GM12878 (cell line): ENCODE data around the gene LGI4. TPM values are rescaled to one million over a fixed set of nuclear protein-coding genes. Genes with fewer than 3 reads are reported as not detected.

Source experiments
- ATAC-seq: fragments of 200-7000 bp; cut with Tn5 transposase; 3 replicates; pipeline ENCODE4 v1.9.1; 2020; ENCODE audit warnings: mild to moderate bottlenecking, moderate library complexity
- BruUV-seq: library from RNA; stranded (reverse); fragments of 400-500 nt; replicated peaks from 2 replicates; lab custom pipeline; 2021; lab: Mats Ljungman, UMichigan
- CTCF ChIA-PET: fragments of 300-600 bp; sonication (Branson Sonifier 250); formaldehyde crosslinking; extraction: SDS; loops from one replicate; lab custom pipeline; 2021; ENCODE audit warnings: inconsistent platforms; lab: Yijun Ruan, JAX
- POLR2A ChIA-PET: fragments of 350-600 bp; formaldehyde crosslinking; extraction: SDS; loops from one replicate; lab custom pipeline; 2021; ENCODE audit warnings: inconsistent platforms; lab: Charles Lee
- RAD21 ChIA-PET: fragments of 300-600 bp; sonication (Branson Sonifier 250); formaldehyde crosslinking; loops from one replicate; lab custom pipeline; 2023; ENCODE audit warnings: antibody characterized with exemption; ENCODE audit not compliant: unreplicated experiment; lab: Charles Lee
- SMC1A ChIA-PET: fragments of 300-600 bp; sonication (Branson Sonifier 250); formaldehyde crosslinking; loops from one replicate; lab custom pipeline; 2023; ENCODE audit not compliant: unreplicated experiment, uncharacterized antibody; lab: Charles Lee
- DNase-seq: peaks from one replicate; pipeline ENCODE4 v3.0.0-alpha.2; 2011; ENCODE audit warnings: low read depth, low spot score
- FAIRE-seq: peaks from 3 replicates; lab custom pipeline; 2011; peaks lifted over from hg19 to GRCh38; lab: Jason Lieb, UNC
- H2AFZ ChIP-seq: 2 replicates; pipeline ENCODE4 v1.6.0; 2011; ENCODE audit warnings: low read depth, low read length, control low read depth; ENCODE audit not compliant: control insufficient read depth
- H3K27ac ChIP-seq: 2 replicates; pipeline ENCODE4 v1.5.1; 2011; ENCODE audit warnings: control low read depth; ENCODE audit not compliant: control insufficient read depth, insufficient read depth
- H3K27me3 ChIP-seq, 2 experiments: replicated peaks in 1 of 2; 2 replicates each; pipeline versions ENCODE4 v1.6.0 to v1.6.1; 2011; ENCODE audit warnings: low read length in 1 of 2; ENCODE audit not compliant: control insufficient read depth in 2 of 2, insufficient read depth in 2 of 2
- H3K36me3 ChIP-seq, 2 experiments: 2 replicates each; pipeline ENCODE4 v1.5.1; 2011; ENCODE audit warnings: low read length in 1 of 2; ENCODE audit not compliant: control insufficient read depth in 2 of 2, insufficient read depth in 2 of 2
- H3K4me1 ChIP-seq: 2 replicates; pipeline ENCODE4 v1.6.1; 2011; ENCODE audit warnings: mild to moderate bottlenecking, low read length, moderate library complexity, mixed read lengths; ENCODE audit not compliant: control insufficient read depth, insufficient read depth
- H3K4me2 ChIP-seq: 2 replicates; pipeline ENCODE4 v1.6.0; 2011; ENCODE audit warnings: control low read depth; ENCODE audit not compliant: control insufficient read depth, insufficient read depth
- H3K4me3 ChIP-seq: fragments of 200-600 bp; sonication (generic); 2 replicates; pipeline ENCODE4 v1.5.1; 2016
- H3K79me2 ChIP-seq: 2 replicates; pipeline ENCODE4 v1.6.0; 2011; ENCODE audit warnings: low read length; ENCODE audit not compliant: control insufficient read depth, insufficient read depth
- H3K9ac ChIP-seq: 2 replicates; pipeline ENCODE4 v1.8.0; 2011; ENCODE audit warnings: low read length, control low read depth, mixed read lengths; ENCODE audit not compliant: control insufficient read depth, insufficient read depth
- H3K9me3 ChIP-seq: replicated peaks from 3 replicates; pipeline ENCODE4 v1.5.1; 2011; ENCODE audit warnings: mild to moderate bottlenecking, low read length; ENCODE audit not compliant: control insufficient read depth, insufficient read depth
- H4K20me1 ChIP-seq: 2 replicates; pipeline ENCODE4 v1.6.0; 2011; ENCODE audit not compliant: control insufficient read depth, insufficient read depth
- CBX5 ChIP-seq: sonication (generic); IDR thresholded peaks from 2 replicates; pipeline ENCODE4 v1.6.1; 2016; ENCODE audit warnings: low read depth, moderate library complexity, mild to moderate bottlenecking, inconsistent platforms
- RAD21 ChIP-seq: IDR thresholded peaks from 2 replicates; pipeline ENCODE4 v1.6.1; 2011; ENCODE audit warnings: mild to moderate bottlenecking, low read depth, low read length, moderate library complexity; ENCODE audit not compliant: insufficient read depth
- RB1 ChIP-seq: fragments of 450-650 bp; formaldehyde crosslinking; IDR thresholded peaks from 2 replicates; pipeline ENCODE4 v1.6.1; 2017; ENCODE audit warnings: mild to moderate bottlenecking, borderline replicate concordance
- RELA ChIP-seq: fragments of 450-650 bp; IDR thresholded peaks from 2 replicates; pipeline ENCODE4 v1.8.0; 2014; ENCODE audit warnings: borderline replicate concordance; ENCODE audit not compliant: partially characterized antibody
- RFX5 ChIP-seq: IDR thresholded peaks from 2 replicates; pipeline ENCODE4 v1.6.1; 2011; ENCODE audit warnings: low read depth, low read length, improper control_type of control experiment
- STAT3 ChIP-seq: IDR thresholded peaks from 2 replicates; pipeline ENCODE4 v1.6.1; 2011; ENCODE audit warnings: low read depth, low read length, improper control_type of control experiment
- TCF12 ChIP-seq: IDR thresholded peaks from 2 replicates; pipeline ENCODE4 v1.6.1; 2011; ENCODE audit warnings: low read depth, mild to moderate bottlenecking, low read length
- ZSCAN29 ChIP-seq: fragments of 450-650 bp; IDR thresholded peaks from 2 replicates; pipeline ENCODE4 v1.6.1; 2017; ENCODE audit warnings: mild to moderate bottlenecking, moderate library complexity
- WGBS: methylation state at CpG from one replicate; pipeline ENCODE4 v1.1.6; 2016; ENCODE audit warnings: low lambda C conversion rate; ENCODE audit not compliant: insufficient replicate concordance, insufficient coverage; ENCODE audit errors: missing lambda C conversion rate; 5-methylcytosine and 5-hydroxymethylcytosine counted together
- in situ Hi-C: fragments of 300-500 bp; cut with MboI; formaldehyde crosslinking; loops from 9 replicates; pipeline ENCODE4 v1.14.3; 2018; ENCODE audit warnings: mixed read lengths
- intact Hi-C: fragments of 100-400 bp; cut with micrococcal nuclease; formaldehyde crosslinking; loops from one replicate; pipeline ENCODE4 v1.14.2; 2022; ENCODE audit not compliant: unreplicated experiment
- polyA plus RNA-seq, 11 experiments: library from polyadenylated mRNA; depleted of rRNA in 4 of 11; unstranded in 6 of 11; stranded (reverse) in 5 of 11; fragments of >200 nt; fragmentation: Nextera tagmentation in 4 of 11; fragmentation: Illumina TruSeq in 1 of 11; extraction: Ambion mirVana in 4 of 11; extraction: Trizol in 1 of 11; gene quantifications; 1 replicate in 1 of 11; 2 replicates in 10 of 11; pipeline versions ENCODE4 v1.2.1 to v1.2.3, GENCODE V29; 2011 to 2016; ENCODE audit warnings: inconsistent platforms in 2 of 11, missing spikeins in 2 of 11, low read depth in 1 of 11
- total RNA-seq, 4 experiments: library from RNA; depleted of rRNA in 3 of 4; stranded (reverse); fragments of >200 nt in 3 of 4; fragmentation: Illumina TruSeq in 1 of 4; extraction: Trizol in 1 of 4; gene quantifications; 2 replicates each; pipeline versions ENCODE4 v1.2.1 to v1.2.3, GENCODE V29; 2013 to 2021
- TF ChIP-seq, protein P1 (sequence below): IDR thresholded peaks from 2 replicates; pipeline ENCODE4 v1.6.1; 2012; ENCODE audit warnings: low read depth, low read length, improper control_type of control experiment
- TF ChIP-seq, protein P2 (sequence below): IDR thresholded peaks from 2 replicates; pipeline ENCODE4 v1.6.1; 2012; ENCODE audit warnings: low read depth, low read length, improper control_type of control experiment
- TF ChIP-seq, protein P3 (sequence below): fragments of 450-650 bp; formaldehyde crosslinking; IDR thresholded peaks from 2 replicates; pipeline ENCODE4 v1.4.0; 2022; ENCODE audit warnings: mild to moderate bottlenecking, moderate library complexity
- TF ChIP-seq, protein P4 (sequence below): IDR thresholded peaks from 2 replicates; pipeline ENCODE4 v1.6.1; 2011; ENCODE audit warnings: mild to moderate bottlenecking, low read depth, low read length, moderate library complexity; ENCODE audit not compliant: insufficient replicate concordance

LGI4 gene
- total and polyA plus RNA-seq, 10 of the 15 experiments (the other 5 are each of a cell fraction or from before 2014, with no cell fraction given) = 0.11 TPM; not detected in 9

DNA sequence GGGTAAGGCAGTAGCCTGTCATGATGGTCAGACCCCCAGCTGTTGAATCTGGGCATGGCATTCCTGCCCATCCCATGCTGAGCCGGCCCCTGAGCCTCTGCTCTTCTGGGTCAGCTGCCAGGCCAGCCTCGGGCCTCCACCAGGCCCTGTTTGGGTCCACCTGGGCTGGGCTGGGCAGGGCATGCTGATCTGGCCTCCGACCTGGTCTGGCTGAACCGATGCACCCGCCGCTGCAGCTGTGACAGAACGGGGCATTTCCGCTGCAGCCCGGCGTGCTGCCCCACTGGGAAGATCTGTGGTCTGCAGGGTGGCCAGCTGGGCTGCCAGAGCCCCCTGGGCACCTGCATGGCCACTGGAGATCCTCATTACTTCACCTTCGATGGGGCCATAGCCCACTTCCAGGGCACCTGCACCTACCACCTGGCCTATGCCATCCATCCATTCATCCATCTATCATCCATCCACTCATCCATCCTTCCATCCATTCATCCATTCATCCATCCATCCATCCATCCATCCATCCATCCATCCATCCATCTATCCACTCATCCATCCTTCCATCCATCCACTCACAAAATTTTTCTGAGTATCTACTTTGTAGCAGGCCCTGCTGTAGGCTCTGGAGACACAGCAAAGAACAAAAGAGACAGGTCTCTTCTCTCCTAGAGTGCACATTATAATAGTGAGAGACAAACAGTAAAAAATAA, 40.8 kb downstream of the LGI4 start:
- DNase-seq (no peak), ATAC-seq (no peak), FAIRE-seq (no peak)
- Histone ChIP-seq H4K20me1 (no peaks in the 10 kb centered on the region), H3K9me3 (no peaks in the 10 kb centered on the region), H3K4me3 (no peak overlapping the region), H3K27me3 (no peaks in the 10 kb centered on the region; a peak in 1 of 4 replicates), H3K4me1 (no peaks in the 10 kb centered on the region), H2AFZ (no peak overlapping the region), H3K27ac (no peak overlapping the region), H3K4me2 (no peak overlapping the region), H3K36me3 (no peaks in the 10 kb centered on the region), H3K79me2 (no peaks in the 10 kb centered on the region), H3K9ac (no peak overlapping the region)
- in situ Hi-C loops (no loop called here), intact Hi-C loops (no loop called here)
- CTCF ChIA-PET = interaction anchor here (0.7 to 4.8 kb wide), 5 partner anchors 21 to 122 kb away, joined by 3 to 46 read pairs (median 3); no protein-coding TSS in a partner anchor
- no TSS peak for BruUV-seq
- POLR2A ChIA-PET = interaction anchor here (0.6 kb wide), 1 partner anchor 27 kb away, joined by 4 read pairs; no protein-coding TSS in a partner anchor
- SMC1A ChIA-PET = no interaction called here
- WGBS = 24% methylated on average over 11 of the region's 11 CpGs
- TF ChIP-seq RB1 (no peak), ZSCAN29 (no peak), RAD21 (no peak), RELA (no peak), TCF12 (no peak), RFX5 (no peak), CBX5 (no peak), STAT3 (no peak)
- TF ChIP-seq, protein P1, sequence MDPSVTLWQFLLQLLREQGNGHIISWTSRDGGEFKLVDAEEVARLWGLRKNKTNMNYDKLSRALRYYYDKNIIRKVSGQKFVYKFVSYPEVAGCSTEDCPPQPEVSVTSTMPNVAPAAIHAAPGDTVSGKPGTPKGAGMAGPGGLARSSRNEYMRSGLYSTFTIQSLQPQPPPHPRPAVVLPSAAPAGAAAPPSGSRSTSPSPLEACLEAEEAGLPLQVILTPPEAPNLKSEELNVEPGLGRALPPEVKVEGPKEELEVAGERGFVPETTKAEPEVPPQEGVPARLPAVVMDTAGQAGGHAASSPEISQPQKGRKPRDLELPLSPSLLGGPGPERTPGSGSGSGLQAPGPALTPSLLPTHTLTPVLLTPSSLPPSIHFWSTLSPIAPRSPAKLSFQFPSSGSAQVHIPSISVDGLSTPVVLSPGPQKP = no peak
- TF ChIP-seq, protein P2, sequence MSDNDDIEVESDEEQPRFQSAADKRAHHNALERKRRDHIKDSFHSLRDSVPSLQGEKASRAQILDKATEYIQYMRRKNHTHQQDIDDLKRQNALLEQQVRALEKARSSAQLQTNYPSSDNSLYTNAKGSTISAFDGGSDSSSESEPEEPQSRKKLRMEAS = no peak
- TF ChIP-seq, protein P3, sequence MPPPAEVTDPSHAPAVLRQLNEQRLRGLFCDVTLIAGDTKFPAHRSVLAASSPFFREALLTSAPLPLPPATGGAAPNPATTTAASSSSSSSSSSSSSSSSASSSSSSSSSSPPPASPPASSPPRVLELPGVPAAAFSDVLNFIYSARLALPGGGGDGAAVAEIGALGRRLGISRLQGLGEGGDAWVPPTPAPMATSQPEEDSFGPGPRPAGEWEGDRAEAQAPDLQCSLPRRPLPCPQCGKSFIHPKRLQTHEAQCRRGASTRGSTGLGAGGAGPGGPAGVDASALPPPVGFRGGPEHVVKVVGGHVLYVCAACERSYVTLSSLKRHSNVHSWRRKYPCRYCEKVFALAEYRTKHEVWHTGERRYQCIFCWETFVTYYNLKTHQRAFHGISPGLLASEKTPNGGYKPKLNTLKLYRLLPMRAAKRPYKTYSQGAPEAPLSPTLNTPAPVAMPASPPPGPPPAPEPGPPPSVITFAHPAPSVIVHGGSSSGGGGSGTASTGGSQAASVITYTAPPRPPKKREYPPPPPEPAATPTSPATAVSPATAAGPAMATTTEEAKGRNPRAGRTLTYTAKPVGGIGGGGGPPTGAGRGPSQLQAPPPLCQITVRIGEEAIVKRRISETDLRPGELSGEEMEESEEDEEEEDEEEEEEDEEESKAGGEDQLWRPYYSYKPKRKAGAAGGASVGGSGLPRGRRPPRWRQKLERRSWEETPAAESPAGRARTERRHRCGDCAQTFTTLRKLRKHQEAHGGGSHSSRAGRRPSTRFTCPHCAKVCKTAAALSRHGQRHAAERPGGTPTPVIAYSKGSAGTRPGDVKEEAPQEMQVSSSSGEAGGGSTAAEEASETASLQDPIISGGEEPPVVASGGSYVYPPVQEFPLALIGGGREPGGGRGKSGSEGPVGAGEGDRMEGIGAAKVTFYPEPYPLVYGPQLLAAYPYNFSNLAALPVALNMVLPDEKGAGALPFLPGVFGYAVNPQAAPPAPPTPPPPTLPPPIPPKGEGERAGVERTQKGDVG (CRISPR knock-in tag) = no peak
- TF ChIP-seq, protein P4, sequence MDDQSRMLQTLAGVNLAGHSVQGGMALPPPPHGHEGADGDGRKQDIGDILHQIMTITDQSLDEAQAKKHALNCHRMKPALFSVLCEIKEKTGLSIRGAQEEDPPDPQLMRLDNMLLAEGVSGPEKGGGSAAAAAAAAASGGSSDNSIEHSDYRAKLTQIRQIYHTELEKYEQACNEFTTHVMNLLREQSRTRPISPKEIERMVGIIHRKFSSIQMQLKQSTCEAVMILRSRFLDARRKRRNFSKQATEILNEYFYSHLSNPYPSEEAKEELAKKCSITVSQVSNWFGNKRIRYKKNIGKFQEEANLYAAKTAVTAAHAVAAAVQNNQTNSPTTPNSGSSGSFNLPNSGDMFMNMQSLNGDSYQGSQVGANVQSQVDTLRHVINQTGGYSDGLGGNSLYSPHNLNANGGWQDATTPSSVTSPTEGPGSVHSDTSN = no peak
- RAD21 ChIA-PET = no interaction called here
